Panc1 (cell line): ENCODE measurements around the gene TARS2. TPM values are rescaled to one million over a fixed set of nuclear protein-coding genes. Genes with fewer than 3 reads are reported as not detected.

Experiments used
- ATAC-seq: fragments of 200-7000 bp; cut with Tn5 transposase; 2 replicates; pipeline ENCODE4 v1.9.1; 2020; ENCODE audit warnings: mild to moderate bottlenecking, moderate library complexity
- BruUV-seq: library from RNA; stranded (reverse); fragments of 400-500 nt; replicated peaks from 2 replicates; lab custom pipeline; 2021; lab: Mats Ljungman, UMichigan
- CTCF ChIA-PET: fragments of 300-600 bp; sonication (Branson Sonifier 250); formaldehyde crosslinking; loops from one replicate; lab custom pipeline; 2022; ENCODE audit warnings: antibody characterized with exemption; lab: Charles Lee
- POLR2A ChIA-PET: fragments of 300-600 bp; sonication (Branson Sonifier 250); formaldehyde crosslinking; loops from one replicate; lab custom pipeline; 2022; ENCODE audit warnings: antibody characterized with exemption; lab: Charles Lee
- DNase-seq: peaks from one replicate; pipeline ENCODE4 v3.0.0-alpha.2; 2010; ENCODE audit warnings: low read depth, low spot score
- H3K27ac ChIP-seq: 2 replicates; pipeline ENCODE4 v1.5.1; 2011; ENCODE audit warnings: mild to moderate bottlenecking, low read length, inconsistent platforms
- H3K27me3 ChIP-seq: fragments of 200-500 bp; sonication (Bioruptor generic); 2 replicates; pipeline ENCODE4 v1.6.0; 2014; ENCODE audit warnings: low read length, inconsistent platforms; ENCODE audit not compliant: control insufficient read depth, insufficient read depth
- H3K36me3 ChIP-seq: fragments of 200-500 bp; sonication (Bioruptor generic); 2 replicates; pipeline ENCODE4 v1.5.1; 2014; ENCODE audit warnings: inconsistent platforms, mild to moderate bottlenecking, low read length, moderate library complexity; ENCODE audit not compliant: control insufficient read depth, insufficient read depth
- H3K4me1 ChIP-seq: 2 replicates; pipeline ENCODE4 v1.5.1; 2011; ENCODE audit warnings: inconsistent platforms, mild to moderate bottlenecking, low read length, moderate library complexity; ENCODE audit not compliant: control insufficient read depth, insufficient read depth
- H3K4me3 ChIP-seq, 2 experiments: 2 replicates each; pipeline ENCODE4 v1.5.1; 2011 to 2012; ENCODE audit warnings: low read depth in 2 of 2, low read length in 2 of 2, mild to moderate bottlenecking in 2 of 2, inconsistent platforms in 1 of 2, moderate library complexity in 1 of 2
- H3K9me3 ChIP-seq: fragments of 200-500 bp; sonication (Bioruptor generic); 2 replicates; pipeline ENCODE4 v1.5.1; 2014; ENCODE audit warnings: low read depth, mild to moderate bottlenecking, inconsistent platforms, low read length, moderate library complexity; ENCODE audit not compliant: control insufficient read depth, insufficient read depth
- POLR2AphosphoS5 ChIP-seq: IDR thresholded peaks from 2 replicates; pipeline ENCODE4 v1.6.1; 2012; ENCODE audit warnings: mild to moderate bottlenecking, low read depth, low read length, moderate library complexity
- REST ChIP-seq, 2 experiments: IDR thresholded peaks; 2 replicates each; pipeline ENCODE4 v1.6.1; 2011 to 2012; ENCODE audit warnings: low read depth in 2 of 2, control low read depth in 1 of 2, low read length in 1 of 2, mild to moderate bottlenecking in 1 of 2, moderate library complexity in 1 of 2; ENCODE audit not compliant: insufficient read depth in 1 of 2
- SIN3A ChIP-seq: IDR thresholded peaks from 2 replicates; pipeline ENCODE4 v1.6.1; 2012; ENCODE audit warnings: low read depth, mild to moderate bottlenecking, low read length, moderate library complexity, borderline replicate concordance; ENCODE audit not compliant: insufficient read depth
- TCF7L2 ChIP-seq: IDR thresholded peaks from 2 replicates; pipeline ENCODE4 v1.6.1; 2011; ENCODE audit warnings: mild to moderate bottlenecking, low read depth, low read length, inconsistent platforms
- in situ Hi-C: cut with HindIII; loops from 2 replicates; pipeline ENCODE4 v1.10.0; 2016; ENCODE audit warnings: low sequenced_read_pairs, low pct_unique_long_range_greater_than_20kb
- intact Hi-C: fragments of 100-400 bp; cut with micrococcal nuclease; formaldehyde crosslinking; loops from one replicate; pipeline ENCODE4 v1.10.0; 2022; ENCODE audit not compliant: unreplicated experiment
- total RNA-seq: library from RNA; stranded (reverse); gene quantifications from one replicate; pipeline ENCODE4 v1.2.1, GENCODE V29; 2021; ENCODE audit not compliant: unreplicated experiment
- TF ChIP-seq, protein P1 (sequence below): fragments of 450-650 bp; IDR thresholded peaks from 2 replicates; pipeline ENCODE4 v1.5.1; 2017; ENCODE audit warnings: mild to moderate bottlenecking

The TARS2 gene
- total RNA-seq, 1 experiment from 2014 or later, result 28.2 TPM

DNA sequence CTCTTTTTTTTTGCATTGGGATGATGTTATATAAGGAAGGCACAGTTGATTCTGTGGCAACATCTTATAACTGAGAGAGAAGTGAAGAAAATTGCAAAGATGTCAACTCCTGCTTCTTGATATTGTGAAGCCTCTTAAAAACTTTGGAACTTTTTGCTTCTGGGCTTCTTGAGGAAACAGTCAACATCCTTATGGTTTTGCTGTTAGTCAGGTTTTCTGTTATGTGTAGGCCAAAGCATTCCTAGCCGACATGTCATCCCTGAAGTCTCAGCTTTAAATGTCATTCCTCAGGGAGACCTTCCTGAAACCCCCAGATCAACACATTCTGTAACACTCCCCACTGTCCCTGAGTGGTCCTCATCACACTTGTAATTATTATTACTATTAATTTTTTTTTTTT lies 41.0 kb downstream of the TARS2 start:
- Histone ChIP-seq H3K4me3 (no peak overlapping the region), H3K27ac (no peak overlapping the region), H3K27me3 (no peaks in the 10 kb centered on the region), H3K4me1 (no peaks in the 10 kb centered on the region), H3K36me3 (no peaks in the 10 kb centered on the region), H3K9me3 (no peaks in the 10 kb centered on the region)
- TF ChIP-seq SIN3A (no peak), TCF7L2 (no peak), REST (IDR thresholded peaks at IDR 0.05; ENCODE audit: insufficient read depth in 1 of 2, low read depth in 2 of 2, low read length in 1 of 2) (no peak), POLR2AphosphoS5 (no peak)
- TF ChIP-seq, protein P1, sequence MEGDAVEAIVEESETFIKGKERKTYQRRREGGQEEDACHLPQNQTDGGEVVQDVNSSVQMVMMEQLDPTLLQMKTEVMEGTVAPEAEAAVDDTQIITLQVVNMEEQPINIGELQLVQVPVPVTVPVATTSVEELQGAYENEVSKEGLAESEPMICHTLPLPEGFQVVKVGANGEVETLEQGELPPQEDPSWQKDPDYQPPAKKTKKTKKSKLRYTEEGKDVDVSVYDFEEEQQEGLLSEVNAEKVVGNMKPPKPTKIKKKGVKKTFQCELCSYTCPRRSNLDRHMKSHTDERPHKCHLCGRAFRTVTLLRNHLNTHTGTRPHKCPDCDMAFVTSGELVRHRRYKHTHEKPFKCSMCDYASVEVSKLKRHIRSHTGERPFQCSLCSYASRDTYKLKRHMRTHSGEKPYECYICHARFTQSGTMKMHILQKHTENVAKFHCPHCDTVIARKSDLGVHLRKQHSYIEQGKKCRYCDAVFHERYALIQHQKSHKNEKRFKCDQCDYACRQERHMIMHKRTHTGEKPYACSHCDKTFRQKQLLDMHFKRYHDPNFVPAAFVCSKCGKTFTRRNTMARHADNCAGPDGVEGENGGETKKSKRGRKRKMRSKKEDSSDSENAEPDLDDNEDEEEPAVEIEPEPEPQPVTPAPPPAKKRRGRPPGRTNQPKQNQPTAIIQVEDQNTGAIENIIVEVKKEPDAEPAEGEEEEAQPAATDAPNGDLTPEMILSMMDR, result no peak
- ChIA-PET POLR2A (no interaction called here), CTCF (no interaction called here)
- no TSS peak for BruUV-seq
- no peak for ATAC-seq
- in situ Hi-C loops, result no loop called here
- intact Hi-C loops, result no loop called here
- no peak for DNase-seq

DNA sequence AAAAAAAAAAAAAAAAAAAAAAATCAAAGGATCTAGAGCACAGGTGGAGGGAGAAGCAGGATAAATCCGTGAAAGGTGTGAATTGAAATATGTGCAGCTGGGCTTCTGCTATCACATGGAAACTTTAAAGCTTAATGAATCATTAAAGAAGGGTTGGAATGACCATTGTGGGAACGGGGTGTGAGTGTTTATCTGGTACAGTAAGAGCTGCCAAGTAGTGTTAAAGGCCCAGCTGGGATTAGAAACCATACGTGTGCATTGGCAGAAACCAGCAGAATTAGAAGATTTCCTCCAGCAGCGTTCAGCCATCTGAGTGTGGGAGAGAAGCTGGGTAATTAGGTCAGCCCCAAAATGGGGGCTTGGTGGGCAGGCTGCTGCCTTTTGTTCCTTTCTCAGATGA lies 41.8 kb downstream of the TARS2 start:
- Histone ChIP-seq H3K27ac (no peak overlapping the region), H3K36me3 (no peaks in the 10 kb centered on the region), H3K9me3 (no peaks in the 10 kb centered on the region), H3K4me1 (no peaks in the 10 kb centered on the region), H3K27me3 (no peaks in the 10 kb centered on the region), H3K4me3 (no peak overlapping the region)
- intact Hi-C loops, result no loop called here
- ATAC-seq (no peak), DNase-seq (no peak)
- BruUV-seq, result no TSS peak
- TF ChIP-seq, protein P1, result no peak
- TF ChIP-seq REST (IDR thresholded peaks at IDR 0.05; ENCODE audit: insufficient read depth in 1 of 2, low read depth in 2 of 2, low read length in 1 of 2) (no peak), POLR2AphosphoS5 (no peak), SIN3A (no peak), TCF7L2 (no peak)
- ChIA-PET CTCF (no interaction called here), POLR2A (no interaction called here)
- in situ Hi-C loops, result no loop called here
